Fibroblast of skin of right quadriceps (primary cell): ENCODE data around the gene TPH1.
"Not testable (repeated sequence)": the region's sequence is repeated elsewhere in the genome, so short reads cannot be mapped to it uniquely, and the experiment has no call there.

Experiments
- DNase-seq: peaks from one replicate; pipeline ENCODE4 v3.0.0-alpha.2; 2013

TPH1 gene

GRCh38 chr11:18016789-18017188 is 29.3 kb downstream of the TPH1 start:
- no peak for DNase-seq

- DNase-seq, result no peak
Measured at GRCh38 chr11:18014876-18015275, 31.2 kb downstream of the TPH1 start.

GRCh38 chr11:18013790-18014507 is 32.1 kb downstream of the TPH1 start:
- no peak for DNase-seq

GRCh38 chr11:18012906-18013781 is 32.9 kb downstream of the TPH1 start, which contains the start of gene SERGEF:
SERGEF (minus strand) TSS chr11:18013047; CDS start chr11:18013010, 37 bp downstream.
- peak; percentile 87 for DNase-seq

GRCh38 chr11:18012122-18012905 is 33.8 kb downstream of the TPH1 start:
- DNase-seq, result no peak

GRCh38 chr11:18011633-18012032 is 34.4 kb downstream of the TPH1 start:
- no peak for DNase-seq

GRCh38 chr11:18010977-18011586 is 35.0 kb downstream of the TPH1 start:
- no peak for DNase-seq

- DNase-seq, result no peak
Measured at GRCh38 chr11:18010121-18010670, 35.9 kb downstream of the TPH1 start.

- DNase-seq, result no peak
Measured at GRCh38 chr11:18005376-18006129, 40.5 kb downstream of the TPH1 start.

- DNase-seq, result peak; percentile 60
Measured at GRCh38 chr11:18001191-18001590, 44.9 kb downstream of the TPH1 start.

GRCh38 chr11:18000760-18001159 is 45.3 kb downstream of the TPH1 start:
- no peak for DNase-seq

GRCh38 chr11:18000128-18000527 is 45.9 kb downstream of the TPH1 start:
- DNase-seq, result not testable (repeated sequence)
